ENCODE results near the gene FEM1C. TPM values are rescaled to one million over a fixed set of nuclear protein-coding genes. Genes with fewer than 3 reads are reported as not detected.

FEM1C gene
- total and polyA plus RNA-seq, 2 of the 4 experiments (the other 2 are of a cell fraction), result 6.3 to 21.5 TPM

- H4K91ac ChIP-seq (ENCODE audit: insufficient read depth, low read depth, low read length), result no peak overlapping the region
- H3K4me2 ChIP-seq (ENCODE audit: low read depth, low read length), result no peak overlapping the region
- no peaks in the 10 kb centered on the region for H3K9me3 ChIP-seq (ENCODE audit: control insufficient read depth, insufficient read depth, low read length)
- H3K56ac ChIP-seq (ENCODE audit: extremely low read depth, insufficient read depth, low read length), result no peak overlapping the region
- WGBS, 2 experiments (ENCODE audit: extremely low coverage in 2 of 2, insufficient read length in 1 of 2), result no CpG with 5 or more reads among the region's 3 CpGs
- no peaks in the 10 kb centered on the region for H3K27me3 ChIP-seq (ENCODE audit: control insufficient read depth, insufficient read depth, low read length)
- DNase-seq (no peak), ATAC-seq (ENCODE audit: low read depth) (no peak)
- H3K14ac ChIP-seq (replicated peaks; ENCODE audit: low read depth, low read length), result no peak overlapping the region
- H3K23ac ChIP-seq (ENCODE audit: low read depth, low read length), result no peak overlapping the region
- CTCF ChIA-PET, result no interaction called here
- H3K4me3 ChIP-seq (ENCODE audit: insufficient read depth, low read depth, low read length), result no peak overlapping the region
- no peak overlapping the region for H2BK5ac ChIP-seq (ENCODE audit: low read depth, low read length, poor library complexity, severe bottlenecking)
- no peaks in the 10 kb centered on the region; the same call in 1 of the 2 replicates for H3K9me1 ChIP-seq (ENCODE audit: insufficient read depth, low read length)
- H2AK9ac ChIP-seq (replicated peaks; ENCODE audit: low read depth, low read length, poor library complexity), result no peak overlapping the region
- intact Hi-C loops (cut with micrococcal nuclease), result no loop called here
- H3K18ac ChIP-seq (ENCODE audit: low read depth, low read length), result no peak overlapping the region
- H3K27ac ChIP-seq (ENCODE audit: insufficient read depth, low read length), result no peak overlapping the region
- H2BK15ac ChIP-seq (ENCODE audit: low read depth, low read length), result no peak overlapping the region
- no peaks in the 10 kb centered on the region for H3K79me1 ChIP-seq (ENCODE audit: low read depth in 1 of 2, low read length in 2 of 2)
- no peak for TF ChIP-seq MAFK (IDR thresholded peaks at IDR 0.05; ENCODE audit: low read depth, low read length)
- TF ChIP-seq MXI1 (IDR thresholded peaks at IDR 0.05; ENCODE audit: borderline replicate concordance, low read depth, low read length), result no peak
- no peak for TF ChIP-seq CTCF (conservative IDR thresholded peaks at IDR 0.05; ENCODE audit: low read depth, low read length)
- TF ChIP-seq POLR2A (IDR thresholded peaks at IDR 0.05; ENCODE audit: low read depth, low read length), result no peak
- TF ChIP-seq SMC3 (IDR thresholded peaks at IDR 0.05; ENCODE audit: low read depth, low read length), result no peak
- no peak for TF ChIP-seq MAZ (IDR thresholded peaks at IDR 0.05; ENCODE audit: borderline replicate concordance, low read depth, low read length)
- TF ChIP-seq CEBPB (IDR thresholded peaks at IDR 0.05; ENCODE audit: low read depth, low read length), result no peak
- TF ChIP-seq ELK1 (IDR thresholded peaks at IDR 0.05; ENCODE audit: borderline replicate concordance, low read depth, low read length), result no peak
- no peak for TF ChIP-seq NFE2L2 (IDR thresholded peaks at IDR 0.05; ENCODE audit: low read depth, low read length)
- TF ChIP-seq CHD1 (IDR thresholded peaks at IDR 0.05; ENCODE audit: low read depth, low read length), result no peak
- TF ChIP-seq USF2 (IDR thresholded peaks at IDR 0.05; ENCODE audit: low read depth, low read length), result no peak
- TF ChIP-seq BHLHE40 (IDR thresholded peaks at IDR 0.05; ENCODE audit: low read depth, low read length), result no peak
- no peak for TF ChIP-seq RCOR1 (IDR thresholded peaks at IDR 0.05; ENCODE audit: insufficient replicate concordance, low read length)
- TF ChIP-seq RFX5 (IDR thresholded peaks at IDR 0.05; ENCODE audit: low read depth, low read length), result no peak
- TF ChIP-seq FOS (IDR thresholded peaks at IDR 0.05; ENCODE audit: low read depth, low read length), result no peak
- no peak for TF ChIP-seq RAD21 (IDR thresholded peaks at IDR 0.05; ENCODE audit: low read length)
- H4K8ac ChIP-seq (ENCODE audit: low read depth in 2 of 2, low read length in 2 of 2), result no peak overlapping the region
- BruUV-seq (replicated peaks), result no TSS peak
- dilution Hi-C loops (cut with HindIII; ENCODE audit: low sequenced_read_pairs, unreplicated experiment), result no loop called here
- H2BK120ac ChIP-seq (ENCODE audit: low read depth, low read length), result no peak overlapping the region
- H3K4me1 ChIP-seq (ENCODE audit: control insufficient read depth, insufficient read depth, low read length), result no peaks in the 10 kb centered on the region
- H3K4ac ChIP-seq (ENCODE audit: low read depth, low read length), result no peak overlapping the region
- in situ Hi-C loops (cut with MboI; ENCODE audit: low sequenced_read_pairs), result no loop called here
- no peak overlapping the region for H2AK5ac ChIP-seq (ENCODE audit: low read depth, low read length)
- H4K20me1 ChIP-seq (ENCODE audit: insufficient read depth, low read length), result no peaks in the 10 kb centered on the region
- no peak overlapping the region for H4K5ac ChIP-seq (ENCODE audit: low read depth, low read length)
- H3K9ac ChIP-seq (ENCODE audit: low read depth, low read length), result no peak overlapping the region
- no peak overlapping the region for H2AFZ ChIP-seq (replicated peaks; ENCODE audit: low read length, poor library complexity)
- POLR2A ChIA-PET (ENCODE audit: unreplicated experiment), result no interaction called here
- H2BK20ac ChIP-seq (ENCODE audit: low read depth, low read length), result no peak overlapping the region
- H3K36me3 ChIP-seq (ENCODE audit: control insufficient read depth, insufficient read depth, low read length), result no peaks in the 10 kb centered on the region
These were observed 32.9 kb downstream of the FEM1C start for GRCh38 chr5:115511632-115512031.
